ENCODE measurements around the gene ABCC3. TPM values are rescaled to one million over a fixed set of nuclear protein-coding genes. Genes with fewer than 3 reads are reported as not detected.
A peak's percentile ranks its signal among the peaks of the same experiment; 100 is the strongest.

Gene ABCC3
- total RNA-seq, 3 donors from 2014 or later (not counting 1 experiment from before 2014, with no cell fraction given): 1.6 to 13.2 (median 5.9) TPM

- H3K9me3 ChIP-seq (ENCODE audit: control insufficient read depth, insufficient read depth, low read length): no peaks in the 10 kb centered on the region
- no peaks in the 10 kb centered on the region for H3K36me3 Mint-ChIP-seq
- TF ChIP-seq, protein P1, sequence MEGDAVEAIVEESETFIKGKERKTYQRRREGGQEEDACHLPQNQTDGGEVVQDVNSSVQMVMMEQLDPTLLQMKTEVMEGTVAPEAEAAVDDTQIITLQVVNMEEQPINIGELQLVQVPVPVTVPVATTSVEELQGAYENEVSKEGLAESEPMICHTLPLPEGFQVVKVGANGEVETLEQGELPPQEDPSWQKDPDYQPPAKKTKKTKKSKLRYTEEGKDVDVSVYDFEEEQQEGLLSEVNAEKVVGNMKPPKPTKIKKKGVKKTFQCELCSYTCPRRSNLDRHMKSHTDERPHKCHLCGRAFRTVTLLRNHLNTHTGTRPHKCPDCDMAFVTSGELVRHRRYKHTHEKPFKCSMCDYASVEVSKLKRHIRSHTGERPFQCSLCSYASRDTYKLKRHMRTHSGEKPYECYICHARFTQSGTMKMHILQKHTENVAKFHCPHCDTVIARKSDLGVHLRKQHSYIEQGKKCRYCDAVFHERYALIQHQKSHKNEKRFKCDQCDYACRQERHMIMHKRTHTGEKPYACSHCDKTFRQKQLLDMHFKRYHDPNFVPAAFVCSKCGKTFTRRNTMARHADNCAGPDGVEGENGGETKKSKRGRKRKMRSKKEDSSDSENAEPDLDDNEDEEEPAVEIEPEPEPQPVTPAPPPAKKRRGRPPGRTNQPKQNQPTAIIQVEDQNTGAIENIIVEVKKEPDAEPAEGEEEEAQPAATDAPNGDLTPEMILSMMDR (IDR thresholded peaks at IDR 0.05): no peak
- H3K4me3 ChIP-seq (ENCODE audit: low read length): no peak overlapping the region
- no peaks in the 10 kb centered on the region for H3K9me3 Mint-ChIP-seq
- no peaks in the 10 kb centered on the region for H3K36me3 ChIP-seq (ENCODE audit: control insufficient read depth, insufficient read depth, low read length)
- WGBS (ENCODE audit: insufficient coverage): 65% methylated on average over 5 of the region's 5 CpGs
- no peak overlapping the region for H3K27ac Mint-ChIP-seq
- H3K4me3 Mint-ChIP-seq: no peak overlapping the region
- no peaks in the 10 kb centered on the region for H3K4me1 ChIP-seq (ENCODE audit: control insufficient read depth, insufficient read depth, low read length)
- DNase-seq: no peak
- intact Hi-C loops (cut with micrococcal nuclease): no loop called here
- no peaks in the 10 kb centered on the region for H3K4me1 Mint-ChIP-seq
- peaks cover 5 to 8% of the 10 kb centered on the region in 2 donors for H3K27me3 Mint-ChIP-seq (ENCODE audit: low read depth in 2 of 2)
- no peak for ATAC-seq
- no peaks in the 10 kb centered on the region for H3K27me3 ChIP-seq (ENCODE audit: control insufficient read depth, insufficient read depth, low read length)
- no peak overlapping the region for H3K27ac ChIP-seq (ENCODE audit: low read length)
These were observed 14.4 kb upstream of the ABCC3 start for GRCh38 chr17:50620237-50620636.

DNA sequence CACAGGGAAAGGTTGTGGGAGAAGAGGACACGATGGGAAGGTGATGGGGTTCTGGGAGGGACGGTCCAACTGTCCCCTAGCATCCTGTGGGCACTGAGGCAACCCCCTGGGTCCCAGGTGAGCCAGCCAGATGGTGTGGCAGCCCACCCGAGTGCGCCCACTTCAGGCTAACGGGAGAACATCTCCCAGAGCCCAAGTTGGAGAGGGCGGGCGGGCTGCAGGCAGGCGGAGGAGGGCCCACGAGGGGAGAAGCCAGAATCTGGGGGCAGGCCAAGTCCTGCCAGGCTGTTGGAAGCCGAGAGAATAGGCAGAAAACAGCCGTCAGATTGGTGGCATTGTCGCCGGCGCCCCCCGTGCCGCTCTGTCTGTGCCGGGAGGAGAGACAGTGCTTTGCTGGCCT, 13.8 kb upstream of the ABCC3 start:
- no peak overlapping the region for H3K4me3 Mint-ChIP-seq

DNA sequence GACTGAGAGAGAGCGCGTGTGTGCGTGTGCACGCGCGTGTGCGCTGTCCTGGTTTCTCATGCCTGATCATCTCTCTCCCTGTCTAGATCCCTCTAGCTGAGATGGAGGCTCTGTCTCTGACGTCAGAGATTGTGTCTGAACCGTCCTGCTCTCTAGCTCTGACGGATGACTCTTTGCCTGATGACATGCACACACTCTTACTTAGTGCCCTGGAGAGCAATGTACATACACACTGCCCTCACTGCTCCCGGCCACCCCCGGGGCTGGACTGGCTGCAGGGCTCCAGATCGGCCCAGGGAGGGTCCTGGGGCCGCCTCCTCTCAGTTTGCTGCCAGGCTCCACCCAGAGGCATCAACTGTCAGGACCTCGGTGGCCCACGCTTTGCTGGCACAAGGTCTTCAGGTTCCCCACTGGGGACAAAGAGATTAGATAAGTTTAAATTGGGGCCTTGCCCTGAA, 13.1 kb upstream of the ABCC3 start:
- Mint-ChIP-seq H3K9me3 (no peaks in the 10 kb centered on the region), H3K27ac (no peak overlapping the region), H3K4me3 (no peak overlapping the region), H3K4me1 (no peaks in the 10 kb centered on the region), H3K36me3 (no peaks in the 10 kb centered on the region), H3K27me3 (ENCODE audit: low read depth in 2 of 2) (peaks cover 6 to 8% of the 10 kb centered on the region in 2 donors)
- no peaks in the 10 kb centered on the region for H3K27me3 ChIP-seq (ENCODE audit: control insufficient read depth, insufficient read depth, low read length)
- DNase-seq (peak in 1 of 2 donors; percentile 9), ATAC-seq (peak in 2 of 3 donors; percentile 19 to 21)
- WGBS (ENCODE audit: insufficient coverage): 53% methylated on average over 16 of the region's 16 CpGs
- H3K4me3 ChIP-seq (ENCODE audit: low read length): no peak overlapping the region
- no peaks in the 10 kb centered on the region for H3K9me3 ChIP-seq (ENCODE audit: control insufficient read depth, insufficient read depth, low read length)
- intact Hi-C loops (cut with micrococcal nuclease): no loop called here
- TF ChIP-seq, protein P1 (IDR thresholded peaks at IDR 0.05): no peak
- no peaks in the 10 kb centered on the region for H3K36me3 ChIP-seq (ENCODE audit: control insufficient read depth, insufficient read depth, low read length)
- no peak overlapping the region for H3K27ac ChIP-seq (ENCODE audit: low read length)
- H3K4me1 ChIP-seq (ENCODE audit: control insufficient read depth, insufficient read depth, low read length): no peaks in the 10 kb centered on the region

More for the DNA sequence above, 13.8 kb upstream of the ABCC3 start:
- H3K27ac ChIP-seq (ENCODE audit: low read length): no peak overlapping the region
- no peaks in the 10 kb centered on the region for H3K4me1 ChIP-seq (ENCODE audit: control insufficient read depth, insufficient read depth, low read length)
- Mint-ChIP-seq H3K27ac (no peak overlapping the region), H3K4me1 (no peaks in the 10 kb centered on the region), H3K27me3 (ENCODE audit: low read depth in 2 of 2) (peaks cover 5 to 8% of the 10 kb centered on the region in 2 donors), H3K36me3 (no peaks in the 10 kb centered on the region), H3K9me3 (no peaks in the 10 kb centered on the region)
- no peaks in the 10 kb centered on the region for H3K27me3 ChIP-seq (ENCODE audit: control insufficient read depth, insufficient read depth, low read length)
- DNase-seq: no peak
- H3K4me3 ChIP-seq (ENCODE audit: low read length): no peak overlapping the region
- H3K9me3 ChIP-seq (ENCODE audit: control insufficient read depth, insufficient read depth, low read length): no peaks in the 10 kb centered on the region
- WGBS (ENCODE audit: insufficient coverage): 72% methylated on average over 17 of the region's 17 CpGs
- no peak for ATAC-seq
- TF ChIP-seq, protein P1 (IDR thresholded peaks at IDR 0.05): no peak
- H3K36me3 ChIP-seq (ENCODE audit: control insufficient read depth, insufficient read depth, low read length): no peaks in the 10 kb centered on the region
- intact Hi-C loops (cut with micrococcal nuclease): no loop called here

GRCh38 chr17:50624321-50624934, 10.3 kb upstream of the ABCC3 start:
- Histone ChIP-seq H3K4me1 (ENCODE audit: control insufficient read depth, insufficient read depth, low read length) (peaks cover 5% of the 10 kb centered on the region), H3K27me3 (ENCODE audit: control insufficient read depth, insufficient read depth, low read length) (no peaks in the 10 kb centered on the region), H3K36me3 (ENCODE audit: control insufficient read depth, insufficient read depth, low read length) (no peaks in the 10 kb centered on the region), H3K4me3 (ENCODE audit: low read length) (no peak overlapping the region), H3K9me3 (ENCODE audit: control insufficient read depth, insufficient read depth, low read length) (no peaks in the 10 kb centered on the region), H3K27ac (ENCODE audit: low read length) (no peak overlapping the region)
- DNase-seq (no peak), ATAC-seq (no peak)
- intact Hi-C loops (cut with micrococcal nuclease): no loop called here
- H3K4me1 Mint-ChIP-seq: peaks cover 0 to 5% of the 10 kb centered on the region in 2 donors
- no peak overlapping the region for H3K27ac Mint-ChIP-seq
- no peaks in the 10 kb centered on the region for H3K36me3 Mint-ChIP-seq
- TF ChIP-seq, protein P1 (IDR thresholded peaks at IDR 0.05): no peak
- 83% methylated on average over 7 of the region's 7 CpGs for WGBS (ENCODE audit: insufficient coverage)
- no peak overlapping the region for H3K4me3 Mint-ChIP-seq
- no peaks in the 10 kb centered on the region for H3K9me3 Mint-ChIP-seq
- H3K27me3 Mint-ChIP-seq (ENCODE audit: low read depth in 2 of 2): peaks cover 8 to 18% of the 10 kb centered on the region in 2 donors
